Progenitor cell of endocrine pancreas (in vitro differentiated cells): Measurements from ENCODE around the gene DLGAP1. TPM values are rescaled to one million over a fixed set of nuclear protein-coding genes. Genes with fewer than 3 reads are reported as not detected.

ENCODE experiments used
- DNase-seq: peaks from one replicate; pipeline ENCODE4 v3.0.0; 2021; ENCODE audit warnings: low spot score; ENCODE audit not compliant: unreplicated experiment
- H3K27ac Mint-ChIP-seq: 2 replicates; pipeline ENCODE4 v1.8.0; 2021; ENCODE audit warnings: mild to moderate bottlenecking, moderate library complexity, mixed read lengths
- H3K27me3 Mint-ChIP-seq: 2 replicates; pipeline ENCODE4 v1.8.0; 2021; ENCODE audit warnings: mixed read lengths
- H3K36me3 Mint-ChIP-seq: 2 replicates; pipeline ENCODE4 v1.8.0; 2022; ENCODE audit warnings: mixed read lengths; ENCODE audit not compliant: insufficient read depth
- H3K4me1 Mint-ChIP-seq: 2 replicates; pipeline ENCODE4 v1.8.0; 2021; ENCODE audit warnings: low read depth, mixed read lengths
- H3K4me3 Mint-ChIP-seq: 2 replicates; pipeline ENCODE4 v1.8.0; 2021; ENCODE audit warnings: low read depth, mild to moderate bottlenecking, moderate library complexity, mixed read lengths
- H3K9me3 Mint-ChIP-seq: 2 replicates; pipeline ENCODE4 v1.8.0; 2021; ENCODE audit warnings: low read depth, mixed read lengths
- total RNA-seq: library from RNA; stranded (reverse); gene quantifications from 2 replicates; pipeline ENCODE4 v1.2.1, GENCODE V29; 2021
- TF ChIP-seq, protein P1 (sequence below): fragments of 200-600 bp; sonication (generic); IDR thresholded peaks from one replicate; pipeline ENCODE4 v1.5.0; 2021; ENCODE audit warnings: antibody characterized with exemption, mild to moderate bottlenecking; ENCODE audit not compliant: unreplicated experiment

DLGAP1 gene
- total RNA-seq, 1 donor from 2014 or later: 16.7 TPM

GRCh38 chr18:3747176-3747973 is 707.7 kb downstream of the DLGAP1 start:
- TF ChIP-seq, protein P1, sequence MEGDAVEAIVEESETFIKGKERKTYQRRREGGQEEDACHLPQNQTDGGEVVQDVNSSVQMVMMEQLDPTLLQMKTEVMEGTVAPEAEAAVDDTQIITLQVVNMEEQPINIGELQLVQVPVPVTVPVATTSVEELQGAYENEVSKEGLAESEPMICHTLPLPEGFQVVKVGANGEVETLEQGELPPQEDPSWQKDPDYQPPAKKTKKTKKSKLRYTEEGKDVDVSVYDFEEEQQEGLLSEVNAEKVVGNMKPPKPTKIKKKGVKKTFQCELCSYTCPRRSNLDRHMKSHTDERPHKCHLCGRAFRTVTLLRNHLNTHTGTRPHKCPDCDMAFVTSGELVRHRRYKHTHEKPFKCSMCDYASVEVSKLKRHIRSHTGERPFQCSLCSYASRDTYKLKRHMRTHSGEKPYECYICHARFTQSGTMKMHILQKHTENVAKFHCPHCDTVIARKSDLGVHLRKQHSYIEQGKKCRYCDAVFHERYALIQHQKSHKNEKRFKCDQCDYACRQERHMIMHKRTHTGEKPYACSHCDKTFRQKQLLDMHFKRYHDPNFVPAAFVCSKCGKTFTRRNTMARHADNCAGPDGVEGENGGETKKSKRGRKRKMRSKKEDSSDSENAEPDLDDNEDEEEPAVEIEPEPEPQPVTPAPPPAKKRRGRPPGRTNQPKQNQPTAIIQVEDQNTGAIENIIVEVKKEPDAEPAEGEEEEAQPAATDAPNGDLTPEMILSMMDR: no peak
- H3K4me3 Mint-ChIP-seq: no peak overlapping the region
- DNase-seq: no peak
- H3K36me3 Mint-ChIP-seq: no peaks in the 10 kb centered on the region
- peaks cover 3% of the 10 kb centered on the region for H3K27me3 Mint-ChIP-seq
- H3K4me1 Mint-ChIP-seq: peaks cover 2% of the 10 kb centered on the region
- H3K27ac Mint-ChIP-seq: no peak overlapping the region
- peaks cover 11% of the 10 kb centered on the region for H3K9me3 Mint-ChIP-seq

DNA sequence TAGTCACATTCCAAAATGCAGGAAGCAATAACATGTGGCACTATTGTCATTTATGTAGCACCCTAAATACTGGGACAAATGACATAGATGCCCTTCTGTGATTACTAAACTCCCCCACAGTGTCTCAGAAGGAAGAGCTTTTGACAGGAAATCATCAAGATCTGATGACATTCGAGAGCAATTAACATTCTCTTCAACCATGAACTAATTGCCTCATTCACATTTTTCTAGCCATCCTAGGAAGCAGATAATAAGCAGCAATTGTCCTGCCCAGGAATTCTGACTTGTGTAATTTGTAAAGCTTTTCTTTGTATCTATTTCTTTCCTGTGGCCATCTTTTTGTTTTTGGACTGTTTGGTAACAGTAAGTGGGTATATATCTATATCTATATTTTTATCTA is 712.6 kb downstream of the DLGAP1 start:
- H3K4me3 Mint-ChIP-seq: no peak overlapping the region

DNA sequence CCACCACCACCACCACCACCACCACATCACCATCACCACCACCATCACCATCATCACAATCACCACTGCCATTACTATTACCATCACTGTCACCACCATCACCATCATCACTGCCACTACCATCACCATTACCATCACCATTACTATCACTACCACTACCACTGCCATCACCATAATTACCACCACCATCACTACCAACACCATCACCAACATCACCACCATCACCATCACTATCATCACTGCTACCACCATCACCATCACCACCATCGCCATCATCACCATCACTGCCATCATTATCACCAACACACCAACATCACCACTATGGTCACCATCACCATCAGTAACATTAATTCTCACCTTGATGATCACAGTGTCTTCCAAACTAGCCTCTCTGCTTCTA is 713.8 kb downstream of the DLGAP1 start:
- Mint-ChIP-seq H3K36me3 (peaks cover 11% of the 10 kb centered on the region), H3K4me1 (no peaks in the 10 kb centered on the region), H3K9me3 (peaks cover 5% of the 10 kb centered on the region), H3K27me3 (no peaks in the 10 kb centered on the region), H3K4me3 (no peak overlapping the region), H3K27ac (no peak overlapping the region)
- no peak for DNase-seq
- TF ChIP-seq, protein P1: no peak

More for the DNA sequence above, 712.6 kb downstream of the DLGAP1 start:
- no peak overlapping the region for H3K27ac Mint-ChIP-seq
- peaks cover 11% of the 10 kb centered on the region for H3K36me3 Mint-ChIP-seq
- TF ChIP-seq, protein P1: no peak
- H3K4me1 Mint-ChIP-seq: no peaks in the 10 kb centered on the region
- no peak for DNase-seq
- peaks cover 5% of the 10 kb centered on the region for H3K9me3 Mint-ChIP-seq
- no peaks in the 10 kb centered on the region for H3K27me3 Mint-ChIP-seq

DNA sequence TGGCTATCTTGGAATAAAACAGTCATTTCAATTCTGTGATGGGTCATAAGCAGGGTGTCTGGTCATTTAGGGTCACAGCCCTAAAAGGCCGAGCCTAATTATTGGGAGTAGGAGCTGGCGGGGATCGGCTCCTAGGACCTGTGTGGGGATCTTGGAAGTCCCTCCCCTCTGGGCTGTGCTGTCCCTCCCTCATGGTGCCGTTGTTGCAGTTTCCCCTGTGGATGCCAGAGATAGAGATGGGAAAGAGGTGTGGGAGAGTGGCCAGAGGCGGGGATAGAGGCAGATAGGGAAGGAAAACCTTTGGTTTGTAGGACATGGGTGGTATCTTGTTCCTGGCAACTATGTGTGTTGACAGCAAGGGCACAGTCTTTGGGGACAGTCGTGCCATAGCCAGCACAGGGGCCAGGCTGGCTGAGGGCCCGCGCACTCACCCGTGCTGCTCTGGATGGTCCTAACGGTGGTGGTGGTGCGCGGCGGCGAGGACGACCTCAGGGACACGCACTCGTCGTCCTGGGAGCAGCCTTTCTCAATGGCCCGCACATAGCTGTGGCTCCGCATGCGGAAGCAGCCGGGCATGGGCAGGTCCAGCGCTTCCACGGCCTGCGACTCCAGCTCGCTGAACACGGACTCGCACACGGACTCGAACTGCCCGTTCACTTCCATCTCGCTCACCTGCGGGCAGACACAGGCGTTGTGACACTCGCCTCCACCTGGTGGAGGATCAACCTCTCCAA is 726.2 kb downstream of the DLGAP1 start:
- H3K4me3 Mint-ChIP-seq: no peak overlapping the region
- peaks cover 2% of the 10 kb centered on the region for H3K36me3 Mint-ChIP-seq
- H3K27ac Mint-ChIP-seq: no peak overlapping the region
- TF ChIP-seq, protein P1: no peak
- DNase-seq: no peak
- no peaks in the 10 kb centered on the region for H3K9me3 Mint-ChIP-seq
- no peaks in the 10 kb centered on the region for H3K27me3 Mint-ChIP-seq
- peaks cover 13% of the 10 kb centered on the region for H3K4me1 Mint-ChIP-seq

- no peak for DNase-seq
- Mint-ChIP-seq H3K27ac (no peak overlapping the region), H3K9me3 (no peaks in the 10 kb centered on the region), H3K27me3 (no peaks in the 10 kb centered on the region), H3K4me3 (no peak overlapping the region), H3K4me1 (peaks cover 26% of the 10 kb centered on the region), H3K36me3 (peaks cover 2% of the 10 kb centered on the region)
- TF ChIP-seq, protein P1: no peak
Measured at GRCh38 chr18:3727274-3727673, 727.8 kb downstream of the DLGAP1 start.
